K562 (cell line): ENCODE data around the gene TBX6. TPM values are rescaled to one million over a fixed set of nuclear protein-coding genes. Genes with fewer than 3 reads are reported as not detected.

ENCODE experiments used
- ATAC-seq: fragments of 200-7000 bp; cut with Tn5 transposase; 3 replicates; pipeline ENCODE4 v1.9.1; 2020; ENCODE audit warnings: moderate library complexity
- BruUV-seq: library from RNA; stranded (reverse); fragments of 400-500 nt; replicated peaks from 2 replicates; lab custom pipeline; 2021; lab: Mats Ljungman, UMichigan
- CTCF ChIA-PET: fragments of 300-600 bp; formaldehyde crosslinking; extraction: SDS; loops from one replicate; lab custom pipeline; 2021; ENCODE audit warnings: low intra/inter-chr PET ratio; lab: Yijun Ruan, JAX
- POLR2A ChIA-PET: fragments of 300-600, 350-650 bp; sonication (Branson Sonifier 250); formaldehyde crosslinking; extraction: SDS; loops from one replicate; lab custom pipeline; 2021; ENCODE audit warnings: antibody characterized with exemption, inconsistent platforms; lab: Yijun Ruan, JAX
- DNase-seq, 4 experiments: peaks; one replicate each; pipeline versions ENCODE4 v3.0.0 to v3.0.0-alpha.2; 2011 to 2018; ENCODE audit warnings: low spot score in 3 of 4, mixed read lengths in 3 of 4; ENCODE audit errors: extremely low read depth in 1 of 4
- FAIRE-seq: peaks from 2 replicates; lab custom pipeline; 2011; peaks lifted over from hg19 to GRCh38; lab: Jason Lieb, UNC
- H2AFZ ChIP-seq: 2 replicates; pipeline ENCODE4 v1.6.0; 2011; ENCODE audit warnings: low read depth, low read length, control low read depth, inconsistent platforms
- H3K27ac ChIP-seq: fragments of 200-600 bp; 3 replicates; pipeline ENCODE4 v1.8.0; 2011; ENCODE audit warnings: low read depth, mild to moderate bottlenecking, control low read depth, inconsistent platforms, low read length, moderate library complexity, mixed read lengths; ENCODE audit errors: extremely low read depth
- H3K27me3 ChIP-seq, 2 experiments: fragments of 300-600 bp in 1 of 2; 2 replicates in 1 of 2; 3 replicates in 1 of 2; pipeline versions ENCODE4 v1.6.0 to v1.8.0; 2011; ENCODE audit warnings: inconsistent platforms in 2 of 2, low read length in 2 of 2, mild to moderate bottlenecking in 1 of 2, mixed read lengths in 1 of 2, moderate library complexity in 1 of 2; ENCODE audit not compliant: control insufficient read depth in 2 of 2, insufficient read depth in 2 of 2
- H3K36me3 ChIP-seq: fragments of 300-600 bp; 3 replicates; pipeline ENCODE4 v1.8.0; 2011; ENCODE audit warnings: mild to moderate bottlenecking, low read length, inconsistent platforms; ENCODE audit not compliant: control insufficient read depth, insufficient read depth
- H3K4me1 ChIP-seq, 2 experiments: fragments of 200-600 bp in 1 of 2; replicated peaks in 1 of 2; 2 replicates in 1 of 2; 3 replicates in 1 of 2; pipeline versions ENCODE4 v1.5.1 to v1.8.0; 2011; ENCODE audit warnings: inconsistent platforms in 2 of 2, low read length in 2 of 2, mild to moderate bottlenecking in 1 of 2, mixed read lengths in 1 of 2, moderate library complexity in 1 of 2; ENCODE audit not compliant: control insufficient read depth in 2 of 2, insufficient read depth in 2 of 2
- H3K4me2 ChIP-seq: 2 replicates; pipeline ENCODE4 v1.6.1; 2011; ENCODE audit warnings: low read length, control low read depth, inconsistent platforms, mixed read lengths; ENCODE audit not compliant: insufficient read depth
- H3K4me3 ChIP-seq: fragments of 200-600 bp; sonication (generic), shearing (Covaris generic); 2 replicates; pipeline ENCODE4 v1.5.1; 2016; ENCODE audit warnings: control low read depth, inconsistent platforms
- H3K79me2 ChIP-seq: fragments of 200-600 bp; 3 replicates; pipeline ENCODE4 v1.8.0; 2011; ENCODE audit warnings: low read length, inconsistent platforms; ENCODE audit not compliant: control insufficient read depth, insufficient read depth
- H3K9ac ChIP-seq, 2 experiments: 2 replicates each; pipeline versions ENCODE4 v1.6.0 to v1.6.1; 2011; ENCODE audit warnings: low read depth in 2 of 2, low read length in 2 of 2, control low read depth in 1 of 2, inconsistent platforms in 1 of 2, mild to moderate bottlenecking in 1 of 2, mixed read lengths in 1 of 2; ENCODE audit not compliant: insufficient read depth in 1 of 2
- H3K9me1 ChIP-seq: one replicate; pipeline ENCODE4 v1.6.0; 2011; ENCODE audit warnings: inconsistent platforms, mild to moderate bottlenecking, low read length, moderate library complexity; ENCODE audit not compliant: control insufficient read depth, insufficient read depth
- H3K9me3 ChIP-seq: replicated peaks from 2 replicates; pipeline ENCODE4 v1.5.1; 2011; ENCODE audit warnings: low read depth, low read length, inconsistent platforms; ENCODE audit not compliant: control insufficient read depth, insufficient read depth
- H4K20me1 ChIP-seq: replicated peaks from 2 replicates; pipeline ENCODE4 v1.6.1; 2011; ENCODE audit warnings: low read length, inconsistent platforms, mixed read lengths; ENCODE audit not compliant: control insufficient read depth, insufficient read depth
- ARID1B ChIP-seq: fragments of 450-650 bp; IDR thresholded peaks from 2 replicates; pipeline ENCODE4 v1.6.1; 2016; ENCODE audit warnings: antibody characterized with exemption, mild to moderate bottlenecking, inconsistent platforms
- CREM ChIP-seq: IDR thresholded peaks from 2 replicates; pipeline ENCODE4 v1.6.1; 2014; ENCODE audit warnings: antibody characterized with exemption, low read depth
- MTF1 ChIP-seq: fragments of 250-450 bp; sonication (Bioruptor Pico); IDR thresholded peaks from 2 replicates; pipeline ENCODE4 v1.9.0; 2021; ENCODE audit warnings: moderate library complexity, mild to moderate bottlenecking, inconsistent platforms, borderline replicate concordance
- NFATC3 ChIP-seq: fragments of 450-650 bp; IDR thresholded peaks from 2 replicates; pipeline ENCODE4 v1.6.1; 2017; ENCODE audit warnings: mild to moderate bottlenecking
- PTBP1 ChIP-seq: fragments of 200-400 bp; formaldehyde crosslinking; IDR thresholded peaks from 2 replicates; pipeline ENCODE4 v1.6.1; 2017; ENCODE audit warnings: low read depth, low read length
- SIX5 ChIP-seq, 2 experiments: IDR thresholded peaks; 2 replicates each; pipeline ENCODE4 v1.6.1; 2011; ENCODE audit warnings: low read length in 2 of 2, borderline replicate concordance in 1 of 2, low read depth in 1 of 2, mild to moderate bottlenecking in 1 of 2, moderate library complexity in 1 of 2; ENCODE audit not compliant: insufficient read depth in 1 of 2
- SMARCA4 ChIP-seq: fragments of 450-650 bp; IDR thresholded peaks from 2 replicates; pipeline ENCODE4 v1.6.1; 2016
- SUPT5H ChIP-seq: fragments of 450-650 bp; IDR thresholded peaks from 2 replicates; pipeline ENCODE4 v1.6.1; 2016
- ZNF644 ChIP-seq: fragments of 200-800 bp; sonication (Bioruptor generic); IDR thresholded peaks from 2 replicates; pipeline ENCODE4 v1.6.1; 2016; ENCODE audit warnings: low read depth, missing genetic modification characterization, missing compliant biosample characterization
- WGBS: fragments of 100-300 bp; shearing (Covaris generic); methylation state at CpG from one replicate; pipeline ENCODE4 v1.1.6; 2016; ENCODE audit warnings: low coverage, mixed read lengths; ENCODE audit not compliant: insufficient coverage; ENCODE audit errors: missing lambda C conversion rate; 5-methylcytosine and 5-hydroxymethylcytosine counted together
- in situ Hi-C: fragments of 300-500 bp; cut with MboI; formaldehyde crosslinking; loops from 4 replicates; pipeline ENCODE4 v1.15.0; 2018; ENCODE audit warnings: inconsistent platforms, mixed read lengths
- intact Hi-C: fragments of 100-400 bp; cut with micrococcal nuclease; formaldehyde crosslinking; loops from 2 replicates; pipeline ENCODE4 v1.14.2; 2022
- polyA plus RNA-seq, 8 experiments: library from polyadenylated mRNA; depleted of rRNA in 4 of 8; stranded (reverse) in 5 of 8; unstranded in 3 of 8; fragments of >200 nt; fragmentation: Nextera tagmentation in 2 of 8; fragmentation: Illumina TruSeq in 1 of 8; extraction: Ambion mirVana in 2 of 8; extraction: Trizol in 1 of 8; gene quantifications; 2 replicates each; pipeline versions ENCODE4 v1.2.1 to v1.2.3, GENCODE V29; 2011 to 2014; ENCODE audit warnings: inconsistent platforms in 1 of 8, missing spikeins in 1 of 8
- total RNA-seq, 7 experiments: library from RNA; depleted of rRNA in 6 of 7; stranded (reverse); fragments of >200 nt in 6 of 7; fragmentation: Illumina TruSeq in 2 of 7; extraction: Trizol in 2 of 7; gene quantifications; 2 replicates each; pipeline versions ENCODE4 v1.2.1 to v1.2.3, GENCODE V29; 2011 to 2021; ENCODE audit warnings: low replicate concordance in 1 of 7
- TF ChIP-seq, protein P1 (sequence below): fragments of 450-650 bp; formaldehyde crosslinking; conservative IDR thresholded peaks from 2 replicates; pipeline ENCODE4 v1.4.0; 2022; ENCODE audit warnings: mild to moderate bottlenecking, missing genetic modification characterization
- TF ChIP-seq, protein P2 (sequence below): fragments of 200-800 bp; sonication (Bioruptor generic); IDR thresholded peaks from 2 replicates; pipeline ENCODE4 v1.6.1; 2017; ENCODE audit warnings: missing genetic modification characterization, missing compliant biosample characterization
- TF ChIP-seq, protein P3 (sequence below): fragments of 450-650 bp; IDR thresholded peaks from 2 replicates; pipeline ENCODE4 v1.6.1; 2016
- TF ChIP-seq, protein P4 (sequence below): fragments of 250-450 bp; sonication (Bioruptor Pico); IDR thresholded peaks from 2 replicates; pipeline ENCODE4 v1.5.0; 2022; ENCODE audit warnings: mild to moderate bottlenecking
- TF ChIP-seq, protein P5 (sequence below): fragments of 450-650 bp; formaldehyde crosslinking; IDR thresholded peaks from 2 replicates; pipeline ENCODE4 v1.4.0; 2020; ENCODE audit warnings: mild to moderate bottlenecking, moderate library complexity

The TBX6 gene
- total and polyA plus RNA-seq, 9 of the 15 experiments (the other 6 are each of a cell fraction or from before 2014, with no cell fraction given), result 0.07 to 0.58 (median 0.11) TPM; not detected in 2

DNA sequence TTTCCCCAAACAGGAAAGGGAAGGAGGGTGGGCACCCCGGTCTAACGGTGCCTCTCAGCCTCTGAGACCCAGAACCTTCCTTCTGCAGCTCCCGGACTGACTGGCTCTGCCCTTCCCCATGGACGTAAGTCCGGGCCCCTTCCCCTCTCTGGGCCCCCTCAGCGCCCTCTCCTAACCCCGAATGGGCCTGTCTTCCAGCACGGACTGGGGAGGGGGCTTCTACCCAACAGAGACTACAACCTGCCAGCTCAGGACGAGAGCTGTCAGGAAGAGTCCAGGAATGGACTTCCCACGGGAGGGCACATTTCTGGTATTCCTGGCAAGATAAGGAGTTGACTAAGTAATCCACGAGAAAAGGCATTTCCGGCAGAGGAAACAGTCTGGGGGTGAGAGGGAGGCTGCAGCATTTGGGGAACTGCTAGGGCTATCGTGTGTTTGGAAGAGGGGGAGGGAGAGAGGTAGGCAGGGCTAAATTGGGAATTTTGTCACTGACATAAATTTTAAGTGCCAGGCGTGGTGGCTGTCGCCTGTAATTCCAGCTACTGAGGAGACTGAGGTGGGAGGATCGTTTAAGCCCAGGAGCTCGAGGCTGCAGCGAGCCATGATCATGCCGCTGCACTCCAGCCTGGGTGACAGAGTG, 38.2 kb downstream of the TBX6 start:
- H3K4me3 ChIP-seq, result peak overlapping the region; percentile 56
- intact Hi-C loops (no loop called here), in situ Hi-C loops (no loop called here)
- H3K9ac ChIP-seq, result peak overlapping the region; percentile 44 to 87
- H2AFZ ChIP-seq, result peak overlapping the region; percentile 95
- no peaks in the 10 kb centered on the region for H3K9me1 ChIP-seq
- peak in 1 of 4 experiments; percentile 27 for DNase-seq
- peaks cover 14% of the 10 kb centered on the region; the same call in 2 of the 3 replicates for H3K79me2 ChIP-seq
- CTCF ChIA-PET, result no interaction called here
- peaks cover 4% of the 10 kb centered on the region; the same call in 1 of the 2 replicates for H4K20me1 ChIP-seq
- H3K4me1 ChIP-seq, result peaks cover 19 to 32% of the 10 kb centered on the region in 2 experiments
- ATAC-seq, result peak; percentile 7; the same call in 1 of the 3 replicates
- 0 out of 3 replicates have a peak, but pooled peaks cover 5% of the 10 kb centered on the region for H3K36me3 ChIP-seq
- no peaks in the 10 kb centered on the region for H3K27me3 ChIP-seq
- BruUV-seq, result TSS peak; percentile 78
- no peaks in the 10 kb centered on the region for H3K9me3 ChIP-seq
- FAIRE-seq, result peak; percentile 60
- H3K27ac ChIP-seq, result peak overlapping the region; percentile 56
- POLR2A ChIA-PET, result interaction anchor here (0.6 to 1.5 kb wide), 10 partner anchors 12 to 943 kb away, joined by 3 to 13 read pairs (median 3); partner anchors contain the start of genes ALDOA and PPP4C
- peak overlapping the region; percentile 83 for H3K4me2 ChIP-seq
- WGBS, result 8% methylated on average over 17 of the region's 19 CpGs
- TF ChIP-seq MTF1 (no peak), SIX5 (IDR thresholded peaks at IDR 0.05; ENCODE audit: borderline replicate concordance in 1 of 2, insufficient read depth in 1 of 2, low read depth in 1 of 2, low read length in 2 of 2) (no peak), ARID1B (peak; percentile 33; the same call in 1 of the 2 replicates), NFATC3 (no peak), ZNF644 (tag) (no peak), CREM (peak; percentile 56), SMARCA4 (peak; percentile 17; the same call in 1 of the 2 replicates), SUPT5H (no peak), PTBP1 (no peak)
- TF ChIP-seq, protein P1, sequence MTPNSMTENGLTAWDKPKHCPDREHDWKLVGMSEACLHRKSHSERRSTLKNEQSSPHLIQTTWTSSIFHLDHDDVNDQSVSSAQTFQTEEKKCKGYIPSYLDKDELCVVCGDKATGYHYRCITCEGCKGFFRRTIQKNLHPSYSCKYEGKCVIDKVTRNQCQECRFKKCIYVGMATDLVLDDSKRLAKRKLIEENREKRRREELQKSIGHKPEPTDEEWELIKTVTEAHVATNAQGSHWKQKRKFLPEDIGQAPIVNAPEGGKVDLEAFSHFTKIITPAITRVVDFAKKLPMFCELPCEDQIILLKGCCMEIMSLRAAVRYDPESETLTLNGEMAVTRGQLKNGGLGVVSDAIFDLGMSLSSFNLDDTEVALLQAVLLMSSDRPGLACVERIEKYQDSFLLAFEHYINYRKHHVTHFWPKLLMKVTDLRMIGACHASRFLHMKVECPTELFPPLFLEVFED, result no peak
- TF ChIP-seq, protein P2, sequence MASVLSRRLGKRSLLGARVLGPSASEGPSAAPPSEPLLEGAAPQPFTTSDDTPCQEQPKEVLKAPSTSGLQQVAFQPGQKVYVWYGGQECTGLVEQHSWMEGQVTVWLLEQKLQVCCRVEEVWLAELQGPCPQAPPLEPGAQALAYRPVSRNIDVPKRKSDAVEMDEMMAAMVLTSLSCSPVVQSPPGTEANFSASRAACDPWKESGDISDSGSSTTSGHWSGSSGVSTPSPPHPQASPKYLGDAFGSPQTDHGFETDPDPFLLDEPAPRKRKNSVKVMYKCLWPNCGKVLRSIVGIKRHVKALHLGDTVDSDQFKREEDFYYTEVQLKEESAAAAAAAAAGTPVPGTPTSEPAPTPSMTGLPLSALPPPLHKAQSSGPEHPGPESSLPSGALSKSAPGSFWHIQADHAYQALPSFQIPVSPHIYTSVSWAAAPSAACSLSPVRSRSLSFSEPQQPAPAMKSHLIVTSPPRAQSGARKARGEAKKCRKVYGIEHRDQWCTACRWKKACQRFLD, result no peak
- TF ChIP-seq, protein P3, sequence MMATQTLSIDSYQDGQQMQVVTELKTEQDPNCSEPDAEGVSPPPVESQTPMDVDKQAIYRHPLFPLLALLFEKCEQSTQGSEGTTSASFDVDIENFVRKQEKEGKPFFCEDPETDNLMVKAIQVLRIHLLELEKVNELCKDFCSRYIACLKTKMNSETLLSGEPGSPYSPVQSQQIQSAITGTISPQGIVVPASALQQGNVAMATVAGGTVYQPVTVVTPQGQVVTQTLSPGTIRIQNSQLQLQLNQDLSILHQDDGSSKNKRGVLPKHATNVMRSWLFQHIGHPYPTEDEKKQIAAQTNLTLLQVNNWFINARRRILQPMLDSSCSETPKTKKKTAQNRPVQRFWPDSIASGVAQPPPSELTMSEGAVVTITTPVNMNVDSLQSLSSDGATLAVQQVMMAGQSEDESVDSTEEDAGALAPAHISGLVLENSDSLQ, result peak; percentile 59
- TF ChIP-seq, protein P4, sequence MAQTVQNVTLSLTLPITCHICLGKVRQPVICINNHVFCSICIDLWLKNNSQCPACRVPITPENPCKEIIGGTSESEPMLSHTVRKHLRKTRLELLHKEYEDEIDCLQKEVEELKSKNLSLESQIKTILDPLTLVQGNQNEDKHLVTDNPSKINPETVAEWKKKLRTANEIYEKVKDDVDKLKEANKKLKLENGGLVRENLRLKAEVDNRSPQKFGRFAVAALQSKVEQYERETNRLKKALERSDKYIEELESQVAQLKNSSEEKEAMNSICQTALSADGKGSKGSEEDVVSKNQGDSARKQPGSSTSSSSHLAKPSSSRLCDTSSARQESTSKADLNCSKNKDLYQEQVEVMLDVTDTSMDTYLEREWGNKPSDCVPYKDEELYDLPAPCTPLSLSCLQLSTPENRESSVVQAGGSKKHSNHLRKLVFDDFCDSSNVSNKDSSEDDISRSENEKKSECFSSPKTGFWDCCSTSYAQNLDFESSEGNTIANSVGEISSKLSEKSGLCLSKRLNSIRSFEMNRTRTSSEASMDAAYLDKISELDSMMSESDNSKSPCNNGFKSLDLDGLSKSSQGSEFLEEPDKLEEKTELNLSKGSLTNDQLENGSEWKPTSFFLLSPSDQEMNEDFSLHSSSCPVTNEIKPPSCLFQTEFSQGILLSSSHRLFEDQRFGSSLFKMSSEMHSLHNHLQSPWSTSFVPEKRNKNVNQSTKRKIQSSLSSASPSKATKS, result no peak
- TF ChIP-seq, protein P5, sequence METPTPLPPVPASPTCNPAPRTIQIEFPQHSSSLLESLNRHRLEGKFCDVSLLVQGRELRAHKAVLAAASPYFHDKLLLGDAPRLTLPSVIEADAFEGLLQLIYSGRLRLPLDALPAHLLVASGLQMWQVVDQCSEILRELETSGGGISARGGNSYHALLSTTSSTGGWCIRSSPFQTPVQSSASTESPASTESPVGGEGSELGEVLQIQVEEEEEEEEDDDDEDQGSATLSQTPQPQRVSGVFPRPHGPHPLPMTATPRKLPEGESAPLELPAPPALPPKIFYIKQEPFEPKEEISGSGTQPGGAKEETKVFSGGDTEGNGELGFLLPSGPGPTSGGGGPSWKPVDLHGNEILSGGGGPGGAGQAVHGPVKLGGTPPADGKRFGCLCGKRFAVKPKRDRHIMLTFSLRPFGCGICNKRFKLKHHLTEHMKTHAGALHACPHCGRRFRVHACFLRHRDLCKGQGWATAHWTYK (CRISPR knock-in tag), result no peak
